Measurements from ENCODE around the gene PLXNB1.

GRCh38 chr3:48361928-48362327 is 68.0 kb downstream of the PLXNB1 start:
- TF ChIP-seq, protein P1, sequence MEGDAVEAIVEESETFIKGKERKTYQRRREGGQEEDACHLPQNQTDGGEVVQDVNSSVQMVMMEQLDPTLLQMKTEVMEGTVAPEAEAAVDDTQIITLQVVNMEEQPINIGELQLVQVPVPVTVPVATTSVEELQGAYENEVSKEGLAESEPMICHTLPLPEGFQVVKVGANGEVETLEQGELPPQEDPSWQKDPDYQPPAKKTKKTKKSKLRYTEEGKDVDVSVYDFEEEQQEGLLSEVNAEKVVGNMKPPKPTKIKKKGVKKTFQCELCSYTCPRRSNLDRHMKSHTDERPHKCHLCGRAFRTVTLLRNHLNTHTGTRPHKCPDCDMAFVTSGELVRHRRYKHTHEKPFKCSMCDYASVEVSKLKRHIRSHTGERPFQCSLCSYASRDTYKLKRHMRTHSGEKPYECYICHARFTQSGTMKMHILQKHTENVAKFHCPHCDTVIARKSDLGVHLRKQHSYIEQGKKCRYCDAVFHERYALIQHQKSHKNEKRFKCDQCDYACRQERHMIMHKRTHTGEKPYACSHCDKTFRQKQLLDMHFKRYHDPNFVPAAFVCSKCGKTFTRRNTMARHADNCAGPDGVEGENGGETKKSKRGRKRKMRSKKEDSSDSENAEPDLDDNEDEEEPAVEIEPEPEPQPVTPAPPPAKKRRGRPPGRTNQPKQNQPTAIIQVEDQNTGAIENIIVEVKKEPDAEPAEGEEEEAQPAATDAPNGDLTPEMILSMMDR (IDR thresholded peaks at IDR 0.05): no peak
- TF ChIP-seq POLR2AphosphoS5 (IDR thresholded peaks at IDR 0.05): no peak
- no peak for TF ChIP-seq POLR2A (IDR thresholded peaks at IDR 0.05)
